H1 (cell line): ENCODE measurements around the gene IL17A. TPM values are rescaled to one million over a fixed set of nuclear protein-coding genes. Genes with fewer than 3 reads are reported as not detected.

Source experiments
- ATF2 ChIP-seq: IDR thresholded peaks from 2 replicates; pipeline ENCODE4 v1.6.1; 2012; ENCODE audit warnings: low read length, inconsistent platforms
- CTBP2 ChIP-seq: IDR thresholded peaks from 2 replicates; pipeline ENCODE4 v1.7.0; 2011; ENCODE audit warnings: borderline replicate concordance, mild to moderate bottlenecking, moderate library complexity, mixed read lengths, low read length; ENCODE audit not compliant: insufficient read depth, insufficient read length
- HDAC2 ChIP-seq, 2 experiments: fragments of 300-600 bp in 1 of 2; sonication (generic) in 1 of 2; IDR thresholded peaks; 2 replicates each; pipeline ENCODE4 v1.6.1; 2011 to 2012; ENCODE audit warnings: low read depth in 2 of 2, low read length in 2 of 2, mild to moderate bottlenecking in 2 of 2, moderate library complexity in 2 of 2, borderline replicate concordance in 1 of 2, inconsistent platforms in 1 of 2
- JUN ChIP-seq: IDR thresholded peaks from 2 replicates; pipeline ENCODE4 v1.6.1; 2011; ENCODE audit warnings: low read depth, mild to moderate bottlenecking, improper control_type of control experiment, low read length
- POLR2A ChIP-seq, 2 experiments: IDR thresholded peaks; 1 replicate in 1 of 2; 2 replicates in 1 of 2; pipeline ENCODE4 v1.6.1; 2011; ENCODE audit warnings: low read depth in 2 of 2, low read length in 2 of 2, mild to moderate bottlenecking in 2 of 2; ENCODE audit errors: control extremely low read depth in 1 of 2
- SUZ12 ChIP-seq: fragments of 200-600 bp; sonication (generic); IDR thresholded peaks from 2 replicates; pipeline ENCODE4 v1.6.1; 2012; ENCODE audit warnings: mild to moderate bottlenecking, inconsistent platforms, low read length, moderate library complexity, mixed read lengths
- TAF1 ChIP-seq: IDR thresholded peaks from 2 replicates; pipeline ENCODE4 v1.6.1; 2011; ENCODE audit warnings: mild to moderate bottlenecking, low read depth, low read length
- polyA plus RNA-seq, 7 experiments: library from polyadenylated mRNA; depleted of rRNA in 3 of 7; stranded (reverse) in 5 of 7; unstranded in 2 of 7; fragments of >200 nt in 5 of 7; fragments of 200-250 nt in 2 of 7; gene quantifications; 1 replicate in 5 of 7; 2 replicates in 1 of 7; 4 replicates in 1 of 7; pipeline versions ENCODE4 v1.2.1 to v1.2.3, GENCODE V29; 2011 to 2013; ENCODE audit warnings: missing spikeins in 2 of 7, mixed read lengths in 2 of 7
- total RNA-seq: library from RNA; stranded (reverse); fragmentation: NEBNext Ultra II Directional; extraction: Animal tissue kit (Norgen Biotek cat#: 25700); gene quantifications from 2 replicates; pipeline ENCODE4 v1.2.1, GENCODE V29; 2021

The IL17A gene
- total and polyA plus RNA-seq, 2 of the 8 experiments (the other 6 are each of a cell fraction or from before 2014, with no cell fraction given) = not detected

GRCh38 chr6:52231406-52232127 lies 45.4 kb downstream of the IL17A start (continued):
- TF ChIP-seq ATF2 (no peak), CTBP2 (no peak), SUZ12 (no peak), TAF1 (no peak), JUN (no peak), HDAC2 (IDR thresholded peaks at IDR 0.05; ENCODE audit: borderline replicate concordance in 1 of 2, low read depth in 2 of 2, low read length in 2 of 2) (no peak), POLR2A (IDR thresholded peaks at IDR 0.05; ENCODE audit: control extremely low read depth in 1 of 2, low read depth in 2 of 2, low read length in 2 of 2) (no peak)
